ENCODE data around the gene SERPINA3.
"Not testable (repeated sequence)": the region's sequence is repeated elsewhere in the genome, so short reads cannot be mapped to it uniquely, and the experiment has no call there.

SERPINA3 gene

DNA sequence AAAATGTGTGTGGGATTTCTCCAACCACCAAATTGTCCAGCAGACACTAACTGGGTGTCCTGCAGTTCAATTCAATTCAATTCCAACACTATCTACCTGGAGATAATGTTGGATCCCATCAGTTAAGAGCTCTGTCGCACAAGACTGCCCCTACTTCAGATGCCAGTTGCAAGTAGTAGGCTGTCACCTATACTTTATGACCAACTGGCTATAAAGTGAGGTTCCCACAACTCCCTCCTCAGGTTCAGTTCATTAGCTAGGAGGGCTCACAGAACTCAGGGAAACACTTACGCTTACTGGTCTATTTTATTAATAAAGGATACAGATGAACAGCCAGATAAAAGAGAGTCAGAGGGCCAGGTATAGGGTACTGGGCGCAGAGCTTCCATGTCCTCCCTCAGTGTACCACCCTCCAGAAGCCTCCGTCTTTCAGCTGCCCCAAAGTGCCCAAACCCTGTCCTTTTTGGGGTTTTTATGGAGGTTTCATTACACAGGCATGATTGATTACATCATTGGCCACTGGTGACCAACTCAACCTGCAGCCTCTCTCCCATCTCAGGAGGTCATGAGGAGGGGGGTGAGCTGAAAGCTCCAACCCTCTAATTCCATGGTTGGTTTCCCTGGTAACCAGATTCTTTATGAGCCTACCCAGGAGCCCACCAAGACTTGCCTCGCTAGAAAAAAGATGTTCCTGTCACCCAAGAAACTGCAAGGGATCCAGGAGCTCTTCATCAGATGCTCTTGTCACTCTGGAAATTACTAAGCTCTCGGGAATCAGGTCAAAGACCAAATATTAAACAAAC, 38.5 kb upstream of the SERPINA3 start:
- Histone ChIP-seq H3K4me1 (ENCODE audit: control insufficient read depth, insufficient read depth, low read length, poor library complexity, severe bottlenecking) (no peaks in the 10 kb centered on the region), H3K4me3 (ENCODE audit: insufficient read depth, low read depth, low read length, poor library complexity, severe bottlenecking) (no peak overlapping the region), H3K36me3 (ENCODE audit: control insufficient read depth, insufficient read depth, low read length) (no peaks in the 10 kb centered on the region), H3K9me3 (ENCODE audit: control insufficient read depth, low read length) (no peaks in the 10 kb centered on the region), H3K27me3 (replicated peaks; ENCODE audit: control insufficient read depth, insufficient read depth, low read length, poor library complexity, severe bottlenecking) (no peaks in the 10 kb centered on the region), H3K27ac (ENCODE audit: insufficient read depth, low read length, poor library complexity, severe bottlenecking) (no peak overlapping the region)
- no peak for DNase-seq

DNA sequence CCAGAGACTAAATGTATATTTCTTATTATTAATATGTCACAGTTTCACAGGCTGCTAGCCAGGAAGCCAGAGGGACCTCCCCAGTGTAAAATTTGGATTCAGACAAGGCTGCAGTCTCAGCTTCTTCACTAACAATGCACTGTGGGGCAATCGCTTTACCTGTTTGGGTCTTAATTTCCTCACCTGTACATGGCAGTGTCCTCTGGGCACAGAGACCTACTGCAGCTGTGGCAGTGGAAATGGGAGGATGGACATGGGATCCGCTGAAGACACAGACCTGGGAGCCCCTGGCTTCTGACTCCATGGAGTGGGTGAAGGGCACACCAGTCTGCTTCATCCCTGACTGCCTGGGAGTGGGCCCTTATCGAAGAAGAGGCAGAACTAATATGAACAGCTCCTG, 37.9 kb upstream of the SERPINA3 start:
- no peak overlapping the region for H3K4me3 ChIP-seq (ENCODE audit: insufficient read depth, low read depth, low read length, poor library complexity, severe bottlenecking)
- no peaks in the 10 kb centered on the region for H3K27me3 ChIP-seq (replicated peaks; ENCODE audit: control insufficient read depth, insufficient read depth, low read length, poor library complexity, severe bottlenecking)
- H3K9me3 ChIP-seq (ENCODE audit: control insufficient read depth, low read length), result no peaks in the 10 kb centered on the region
- no peaks in the 10 kb centered on the region for H3K36me3 ChIP-seq (ENCODE audit: control insufficient read depth, insufficient read depth, low read length)
- no peak for DNase-seq
- H3K4me1 ChIP-seq (ENCODE audit: control insufficient read depth, insufficient read depth, low read length, poor library complexity, severe bottlenecking), result no peaks in the 10 kb centered on the region
- no peak overlapping the region for H3K27ac ChIP-seq (ENCODE audit: insufficient read depth, low read length, poor library complexity, severe bottlenecking)

DNA sequence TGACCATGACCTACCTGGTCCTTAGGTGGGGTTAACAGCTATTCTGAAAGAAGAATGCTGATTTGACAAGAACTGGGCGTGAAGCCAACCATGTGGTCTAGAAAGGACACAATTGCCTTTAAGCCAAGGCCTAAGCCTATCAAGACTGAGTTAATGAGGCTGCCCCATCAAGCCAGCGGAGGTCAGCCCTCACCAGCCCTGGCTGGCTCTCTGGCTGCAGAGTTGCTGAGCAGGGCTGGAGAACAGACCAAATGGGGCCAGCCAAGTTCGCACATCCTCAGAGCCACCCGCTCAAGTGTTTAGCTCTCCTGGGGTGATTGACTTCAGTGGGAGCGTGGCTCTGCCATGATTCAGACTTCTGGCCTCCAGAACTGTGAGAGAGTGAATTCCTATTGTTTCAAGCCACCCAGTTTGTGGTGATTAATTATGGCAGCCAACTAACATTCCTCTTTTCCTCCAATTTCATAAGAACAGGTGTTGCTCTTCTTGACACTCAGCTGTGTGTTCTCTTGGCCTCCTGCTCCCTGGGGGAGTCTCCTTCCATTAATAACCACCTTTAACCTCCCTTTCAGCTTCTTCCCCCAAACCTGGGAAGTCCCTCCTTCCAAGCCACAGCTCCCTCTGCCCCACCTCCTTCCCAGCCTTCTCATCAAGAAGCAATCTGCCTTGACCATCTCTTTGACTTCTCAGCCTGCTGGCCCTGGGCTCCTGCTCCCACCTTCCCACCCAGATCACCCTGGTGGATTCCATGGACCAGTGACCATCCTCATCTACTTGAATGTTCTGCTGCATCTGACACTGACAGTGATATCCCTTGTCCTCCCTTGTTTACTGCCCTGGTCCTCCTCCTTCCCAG, 36.2 kb upstream of the SERPINA3 start:
- Histone ChIP-seq H3K36me3 (ENCODE audit: control insufficient read depth, insufficient read depth, low read length) (no peaks in the 10 kb centered on the region), H3K27ac (ENCODE audit: insufficient read depth, low read length, poor library complexity, severe bottlenecking) (no peak overlapping the region), H3K4me3 (ENCODE audit: insufficient read depth, low read depth, low read length, poor library complexity, severe bottlenecking) (no peak overlapping the region), H3K9me3 (ENCODE audit: control insufficient read depth, low read length) (no peaks in the 10 kb centered on the region), H3K27me3 (replicated peaks; ENCODE audit: control insufficient read depth, insufficient read depth, low read length, poor library complexity, severe bottlenecking) (no peaks in the 10 kb centered on the region), H3K4me1 (ENCODE audit: control insufficient read depth, insufficient read depth, low read length, poor library complexity, severe bottlenecking) (no peaks in the 10 kb centered on the region)
- no peak for DNase-seq

DNA sequence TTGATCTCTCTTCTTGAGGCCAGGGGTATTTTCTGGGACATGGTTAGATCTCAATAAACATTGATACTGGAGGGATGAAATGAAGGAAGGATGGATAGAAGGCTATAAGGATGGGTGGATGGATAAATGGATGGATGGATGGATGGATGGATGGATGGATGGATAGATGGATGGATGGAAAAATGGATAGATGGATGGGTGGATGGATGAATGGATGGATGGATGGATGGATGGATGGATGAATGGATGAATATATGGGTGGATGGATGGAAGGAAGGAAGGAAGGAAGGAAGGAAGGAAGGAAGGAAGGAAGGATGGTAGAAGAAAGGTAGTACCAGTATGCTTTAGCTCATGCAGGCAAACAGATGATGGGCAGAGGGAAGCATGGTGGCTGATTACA, 34.7 kb upstream of the SERPINA3 start:
- not testable (repeated sequence) for H3K4me1 ChIP-seq (ENCODE audit: control insufficient read depth, insufficient read depth, low read length, poor library complexity, severe bottlenecking); H3K4me3 ChIP-seq (ENCODE audit: insufficient read depth, low read depth, low read length, poor library complexity, severe bottlenecking); H3K36me3 ChIP-seq (ENCODE audit: control insufficient read depth, insufficient read depth, low read length); H3K9me3 ChIP-seq (ENCODE audit: control insufficient read depth, low read length); H3K27ac ChIP-seq (ENCODE audit: insufficient read depth, low read length, poor library complexity, severe bottlenecking); DNase-seq; H3K27me3 ChIP-seq (replicated peaks; ENCODE audit: control insufficient read depth, insufficient read depth, low read length, poor library complexity, severe bottlenecking)

DNA sequence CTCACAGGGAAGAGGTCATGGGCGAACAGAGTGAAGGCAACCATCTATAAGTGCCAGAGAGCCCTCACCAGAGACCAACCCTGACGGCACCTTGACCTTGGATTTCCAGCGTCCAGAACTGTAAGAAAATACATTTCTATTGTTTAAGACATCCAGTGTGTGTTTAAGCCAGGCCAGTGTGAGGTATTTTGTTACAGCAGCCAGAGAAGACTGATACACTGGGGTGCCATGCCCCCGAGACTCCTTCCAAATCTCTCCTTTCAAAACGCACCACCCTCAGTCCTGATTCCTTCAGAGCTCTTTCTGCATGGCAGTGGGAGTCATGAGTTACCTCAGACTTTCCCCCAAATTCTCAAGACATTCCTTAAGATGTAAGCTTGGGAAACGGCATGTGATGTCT, 33.5 kb upstream of the SERPINA3 start:
- no peak for DNase-seq
- Histone ChIP-seq H3K27ac (ENCODE audit: insufficient read depth, low read length, poor library complexity, severe bottlenecking) (no peak overlapping the region), H3K9me3 (ENCODE audit: control insufficient read depth, low read length) (no peaks in the 10 kb centered on the region), H3K36me3 (ENCODE audit: control insufficient read depth, insufficient read depth, low read length) (no peaks in the 10 kb centered on the region), H3K27me3 (replicated peaks; ENCODE audit: control insufficient read depth, insufficient read depth, low read length, poor library complexity, severe bottlenecking) (no peaks in the 10 kb centered on the region), H3K4me1 (ENCODE audit: control insufficient read depth, insufficient read depth, low read length, poor library complexity, severe bottlenecking) (no peaks in the 10 kb centered on the region), H3K4me3 (ENCODE audit: insufficient read depth, low read depth, low read length, poor library complexity, severe bottlenecking) (no peak overlapping the region)

DNA sequence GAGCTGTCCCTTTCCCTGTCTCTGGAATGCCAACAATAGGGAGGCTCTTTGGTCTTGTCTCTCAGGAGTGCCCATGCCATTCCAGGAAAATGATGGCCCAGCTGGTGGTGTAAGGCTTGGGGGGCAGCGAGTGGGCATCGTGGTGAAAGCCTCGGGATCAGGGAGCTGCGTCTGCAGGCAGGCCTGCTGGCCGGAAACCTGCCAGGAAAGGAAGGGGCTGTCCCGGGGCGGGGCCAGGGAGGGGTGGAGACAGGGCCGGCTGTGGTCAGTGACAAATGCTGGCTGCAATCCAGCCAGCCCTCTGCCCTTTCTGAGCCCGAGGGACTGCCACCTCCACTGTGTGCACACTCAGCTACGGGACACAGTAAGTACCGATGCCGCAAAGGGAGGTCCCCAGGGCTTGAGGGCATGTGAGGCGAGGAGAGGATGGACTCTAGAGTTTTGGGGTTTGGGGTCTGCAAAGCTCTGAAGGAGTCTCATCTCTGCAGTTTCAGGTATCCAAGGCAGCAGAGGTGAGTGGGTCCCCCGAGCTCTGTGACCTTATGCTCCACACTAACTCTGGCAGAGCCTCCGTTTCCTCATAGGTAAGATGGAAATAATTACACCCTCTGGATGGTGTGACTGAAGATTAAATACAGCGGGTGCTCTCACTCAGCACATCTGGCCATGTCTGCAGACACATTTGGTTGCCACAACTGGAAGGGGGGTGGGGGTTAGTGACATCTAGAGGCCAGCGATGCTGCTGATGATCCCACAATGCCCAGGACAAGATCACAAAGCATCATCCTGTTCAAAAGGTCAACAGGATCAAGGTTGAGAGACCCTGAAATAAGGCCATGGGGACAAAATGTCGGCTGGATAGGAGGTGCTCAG, 30.8 kb upstream of the SERPINA3 start, which contains the start of gene SERPINA5:
Gene SERPINA5, plus strand, starts transcription at position 300 of the 873 bp plus-strand sequence. CDS start 5,937 bp downstream, outside the sequence.
- H3K27me3 ChIP-seq (replicated peaks; ENCODE audit: control insufficient read depth, insufficient read depth, low read length, poor library complexity, severe bottlenecking), result no peaks in the 10 kb centered on the region
- no peaks in the 10 kb centered on the region for H3K36me3 ChIP-seq (ENCODE audit: control insufficient read depth, insufficient read depth, low read length)
- DNase-seq, result no peak

DNA sequence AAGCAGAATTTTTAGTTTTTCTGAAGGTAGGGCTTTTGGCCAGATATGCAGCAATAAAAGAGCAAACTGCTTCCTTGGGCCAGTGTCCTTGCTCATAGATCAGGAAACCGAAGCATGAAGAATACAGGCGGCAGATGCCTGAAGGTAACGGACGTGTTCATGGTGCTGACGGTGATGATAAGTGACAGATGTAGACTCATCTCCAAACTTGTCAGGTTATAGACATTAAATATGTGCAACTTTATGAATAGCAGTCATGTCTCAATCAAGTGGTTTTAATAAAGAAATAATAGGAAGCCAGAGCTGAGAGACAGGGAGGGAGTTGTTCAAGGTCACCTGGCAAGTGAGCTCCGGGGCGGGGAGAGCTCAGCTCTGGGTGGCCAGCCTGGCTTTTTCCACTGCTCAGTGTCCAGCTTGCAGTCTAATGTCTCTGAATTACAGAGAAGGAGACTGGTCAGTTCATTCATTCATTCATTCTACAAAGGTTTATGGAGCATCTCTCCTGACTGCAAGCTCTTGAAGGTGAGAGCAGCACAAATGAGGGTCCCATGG, 29.9 kb upstream of the SERPINA3 start:
- H3K4me1 ChIP-seq (ENCODE audit: control insufficient read depth, insufficient read depth, low read length, poor library complexity, severe bottlenecking), result no peaks in the 10 kb centered on the region
- no peak overlapping the region for H3K27ac ChIP-seq (ENCODE audit: insufficient read depth, low read length, poor library complexity, severe bottlenecking)
- H3K27me3 ChIP-seq (replicated peaks; ENCODE audit: control insufficient read depth, insufficient read depth, low read length, poor library complexity, severe bottlenecking), result no peaks in the 10 kb centered on the region
- DNase-seq, result no peak
- H3K4me3 ChIP-seq (ENCODE audit: insufficient read depth, low read depth, low read length, poor library complexity, severe bottlenecking), result no peak overlapping the region
- no peaks in the 10 kb centered on the region for H3K9me3 ChIP-seq (ENCODE audit: control insufficient read depth, low read length)
- H3K36me3 ChIP-seq (ENCODE audit: control insufficient read depth, insufficient read depth, low read length), result no peaks in the 10 kb centered on the region

More for the DNA sequence above, 30.8 kb upstream of the SERPINA3 start, which contains the start of gene SERPINA5:
- Histone ChIP-seq H3K27ac (ENCODE audit: insufficient read depth, low read length, poor library complexity, severe bottlenecking) (no peak within 1 kb of the TSS), H3K4me1 (ENCODE audit: control insufficient read depth, insufficient read depth, low read length, poor library complexity, severe bottlenecking) (no peaks in the 10 kb centered on the region), H3K4me3 (ENCODE audit: insufficient read depth, low read depth, low read length, poor library complexity, severe bottlenecking) (no peak within 1 kb of the TSS), H3K9me3 (ENCODE audit: control insufficient read depth, low read length) (no peaks in the 10 kb centered on the region)

DNA sequence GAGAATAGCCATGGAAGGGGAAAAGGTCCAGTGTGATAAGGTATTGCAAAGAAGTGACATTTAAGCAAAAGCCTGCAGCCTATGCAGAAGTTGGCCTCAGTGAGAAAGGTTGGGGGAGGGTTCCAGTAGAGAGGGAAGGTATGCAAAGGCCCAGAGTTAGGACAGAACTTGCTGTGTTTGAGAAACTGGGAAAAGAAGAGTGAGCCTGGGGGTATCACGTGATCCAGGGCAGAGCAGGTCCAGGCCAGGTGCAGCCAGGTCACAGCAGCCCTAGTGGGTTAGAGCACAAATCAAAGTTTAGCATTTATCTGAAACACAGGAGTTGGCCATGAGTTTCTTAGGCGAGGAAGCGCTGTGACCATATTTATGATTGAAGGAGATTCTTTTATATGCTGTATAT, 29.3 kb upstream of the SERPINA3 start:
- Histone ChIP-seq H3K4me1 (ENCODE audit: control insufficient read depth, insufficient read depth, low read length, poor library complexity, severe bottlenecking) (no peaks in the 10 kb centered on the region), H3K9me3 (ENCODE audit: control insufficient read depth, low read length) (no peaks in the 10 kb centered on the region), H3K27me3 (replicated peaks; ENCODE audit: control insufficient read depth, insufficient read depth, low read length, poor library complexity, severe bottlenecking) (no peaks in the 10 kb centered on the region), H3K27ac (ENCODE audit: insufficient read depth, low read length, poor library complexity, severe bottlenecking) (no peak overlapping the region), H3K36me3 (ENCODE audit: control insufficient read depth, insufficient read depth, low read length) (no peaks in the 10 kb centered on the region), H3K4me3 (ENCODE audit: insufficient read depth, low read depth, low read length, poor library complexity, severe bottlenecking) (no peak overlapping the region)
- DNase-seq, result no peak

DNA sequence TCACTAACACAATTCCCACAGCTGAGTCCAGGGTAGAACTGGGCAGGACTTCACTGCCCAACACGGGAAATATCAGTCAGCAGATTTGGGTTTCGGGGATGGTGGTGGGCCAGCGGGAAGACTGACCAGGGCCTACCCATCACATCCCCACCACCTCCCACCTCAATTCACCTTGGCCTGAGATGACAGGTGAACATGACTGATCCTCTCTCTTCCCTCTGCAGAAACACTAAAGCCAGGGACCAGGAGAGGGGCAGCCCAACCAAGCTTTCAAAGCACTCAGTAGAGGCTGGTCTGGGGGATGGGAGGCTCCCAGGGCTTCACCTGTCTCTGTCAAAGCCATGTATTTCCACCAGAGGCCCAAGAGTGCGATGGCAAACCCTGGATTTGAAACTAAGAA, 28.6 kb upstream of the SERPINA3 start:
- Histone ChIP-seq H3K27me3 (replicated peaks; ENCODE audit: control insufficient read depth, insufficient read depth, low read length, poor library complexity, severe bottlenecking) (no peaks in the 10 kb centered on the region), H3K36me3 (ENCODE audit: control insufficient read depth, insufficient read depth, low read length) (no peaks in the 10 kb centered on the region), H3K27ac (ENCODE audit: insufficient read depth, low read length, poor library complexity, severe bottlenecking) (no peak overlapping the region), H3K4me3 (ENCODE audit: insufficient read depth, low read depth, low read length, poor library complexity, severe bottlenecking) (no peak overlapping the region), H3K4me1 (ENCODE audit: control insufficient read depth, insufficient read depth, low read length, poor library complexity, severe bottlenecking) (no peaks in the 10 kb centered on the region), H3K9me3 (ENCODE audit: control insufficient read depth, low read length) (no peaks in the 10 kb centered on the region)
- DNase-seq, result no peak

Data from effector memory CD4-positive, alpha-beta T cell (primary cell).